H9 (cell line): ENCODE results near the gene CUL4A. TPM values are rescaled to one million over a fixed set of nuclear protein-coding genes. Genes with fewer than 3 reads are reported as not detected.

Experiments
- DNase-seq: peaks from one replicate; pipeline ENCODE4 v3.0.0-alpha.2; 2017
- H2AFZ ChIP-seq: one replicate; pipeline ENCODE4 v1.6.1; 2013; ENCODE audit warnings: mild to moderate bottlenecking, low read length, control low read depth, moderate library complexity
- H2AK5ac ChIP-seq: 2 replicates; pipeline ENCODE4 v1.6.1; 2013; ENCODE audit warnings: low read length, control low read depth, mixed read lengths; ENCODE audit not compliant: insufficient read length
- H2BK120ac ChIP-seq: one replicate; pipeline ENCODE4 v1.6.1; 2013; ENCODE audit warnings: low read depth, mild to moderate bottlenecking, low read length, control low read depth, inconsistent platforms; ENCODE audit not compliant: poor library complexity, severe bottlenecking
- H2BK12ac ChIP-seq: 2 replicates; pipeline ENCODE4 v1.6.1; 2013; ENCODE audit warnings: low read length, control low read depth, mixed read lengths, low read depth; ENCODE audit not compliant: insufficient read length
- H2BK15ac ChIP-seq: 2 replicates; pipeline ENCODE4 v1.6.1; 2013; ENCODE audit warnings: low read depth, low read length, control low read depth
- H2BK20ac ChIP-seq: one replicate; pipeline ENCODE4 v1.6.1; 2013; ENCODE audit warnings: low read depth, mild to moderate bottlenecking, low read length, control low read depth, inconsistent platforms; ENCODE audit not compliant: poor library complexity, severe bottlenecking
- H2BK5ac ChIP-seq: 2 replicates; pipeline ENCODE4 v1.6.1; 2013; ENCODE audit warnings: low read length, control low read depth, mixed read lengths; ENCODE audit not compliant: insufficient read length
- H3K14ac ChIP-seq: 2 replicates; pipeline ENCODE4 v1.6.1; 2013; ENCODE audit warnings: low read length, control low read depth; ENCODE audit not compliant: insufficient read depth
- H3K18ac ChIP-seq: 2 replicates; pipeline ENCODE4 v1.6.1; 2013; ENCODE audit warnings: low read depth, mild to moderate bottlenecking, mixed read lengths, low read length, control low read depth; ENCODE audit not compliant: insufficient read length
- H3K23ac ChIP-seq: 2 replicates; pipeline ENCODE4 v1.6.1; 2013; ENCODE audit warnings: low read length, control low read depth, mixed read lengths, low read depth; ENCODE audit not compliant: insufficient read length
- H3K23me2 ChIP-seq: 2 replicates; pipeline ENCODE4 v1.6.1; 2013; ENCODE audit warnings: low read depth, mild to moderate bottlenecking, mixed read lengths, low read length, control low read depth; ENCODE audit not compliant: insufficient read length, poor library complexity, severe bottlenecking
- H3K27ac ChIP-seq: 2 replicates; pipeline ENCODE4 v1.5.1; 2013; ENCODE audit warnings: low read length, control low read depth, mixed read lengths, low read depth; ENCODE audit not compliant: insufficient read length
- H3K27me3 ChIP-seq: 2 replicates; pipeline ENCODE4 v1.6.1; 2013; ENCODE audit warnings: low read length, control low read depth, inconsistent platforms; ENCODE audit not compliant: insufficient read depth
- H3K4ac ChIP-seq: 2 replicates; pipeline ENCODE4 v1.6.1; 2013; ENCODE audit warnings: low read depth, mild to moderate bottlenecking, control low read depth, inconsistent platforms, low read length, moderate library complexity
- H3K4me1 ChIP-seq: 2 replicates; pipeline ENCODE4 v1.6.1; 2013; ENCODE audit warnings: low read length, control low read depth, inconsistent platforms; ENCODE audit not compliant: insufficient read depth
- H3K4me2 ChIP-seq: 2 replicates; pipeline ENCODE4 v1.6.1; 2013; ENCODE audit warnings: low read length, control low read depth, mixed read lengths; ENCODE audit not compliant: insufficient read length, insufficient read depth
- H3K56ac ChIP-seq: 2 replicates; pipeline ENCODE4 v1.6.1; 2013; ENCODE audit warnings: low read depth, mild to moderate bottlenecking, mixed read lengths, low read length, control low read depth; ENCODE audit not compliant: insufficient read length
- H3K79me1 ChIP-seq: 2 replicates; pipeline ENCODE4 v1.6.1; 2013; ENCODE audit warnings: low read depth, mild to moderate bottlenecking, moderate library complexity, low read length, control low read depth, inconsistent platforms; ENCODE audit not compliant: insufficient read depth, poor library complexity, severe bottlenecking
- H3K79me2 ChIP-seq: 2 replicates; pipeline ENCODE4 v1.6.1; 2013; ENCODE audit warnings: low read length, control low read depth, inconsistent platforms; ENCODE audit not compliant: insufficient read depth
- H3K9ac ChIP-seq: 2 replicates; pipeline ENCODE4 v1.6.1; 2013; ENCODE audit warnings: low read length, control low read depth, mixed read lengths; ENCODE audit not compliant: insufficient read length; ENCODE audit errors: extremely low read depth
- H3K9me3 ChIP-seq: one replicate; pipeline ENCODE4 v1.6.1; 2013; ENCODE audit warnings: low read depth, low read length, inconsistent platforms; ENCODE audit not compliant: control insufficient read depth
- H3T11ph ChIP-seq: one replicate; pipeline ENCODE4 v1.6.1; 2013; ENCODE audit warnings: mild to moderate bottlenecking, low read length, control low read depth, inconsistent platforms
- H4K20me1 ChIP-seq: one replicate; pipeline ENCODE4 v1.6.1; 2013; ENCODE audit not compliant: control insufficient read depth, insufficient read length, insufficient read depth
- H4K5ac ChIP-seq: 2 replicates; pipeline ENCODE4 v1.6.1; 2013; ENCODE audit warnings: low read depth, mild to moderate bottlenecking, mixed read lengths, low read length, control low read depth; ENCODE audit not compliant: insufficient read length
- H4K8ac ChIP-seq: replicated peaks from 2 replicates; pipeline ENCODE4 v1.6.1; 2013; ENCODE audit warnings: low read length, control low read depth, mixed read lengths, low read depth; ENCODE audit not compliant: insufficient read length
- H4K91ac ChIP-seq: 2 replicates; pipeline ENCODE4 v1.6.1; 2013; ENCODE audit warnings: low read depth, mild to moderate bottlenecking, moderate library complexity, mixed read lengths, low read length, control low read depth; ENCODE audit not compliant: insufficient read length
- H3K27ac Mint-ChIP-seq, 3 experiments: 2 replicates in 2 of 3; 3 replicates in 1 of 3; pipeline ENCODE4 v1.8.0; 2020 to 2021; ENCODE audit warnings: mixed read lengths in 3 of 3, mild to moderate bottlenecking in 1 of 3, moderate library complexity in 1 of 3
- H3K27me3 Mint-ChIP-seq: 2 replicates; pipeline ENCODE4 v1.8.0; 2021; ENCODE audit warnings: low read depth, mild to moderate bottlenecking, moderate library complexity, mixed read lengths
- H3K36me3 Mint-ChIP-seq, 3 experiments: 2 replicates in 2 of 3; 3 replicates in 1 of 3; pipeline ENCODE4 v1.8.0; 2020 to 2021; ENCODE audit warnings: low read depth in 3 of 3, mixed read lengths in 3 of 3; ENCODE audit not compliant: insufficient read depth in 1 of 3
- H3K4me1 Mint-ChIP-seq, 2 experiments: 2 replicates each; pipeline ENCODE4 v1.8.0; 2020; ENCODE audit warnings: mixed read lengths in 2 of 2
- H3K4me3 Mint-ChIP-seq, 2 experiments: 2 replicates in 1 of 2; 3 replicates in 1 of 2; pipeline ENCODE4 v1.8.0; 2020 to 2021; ENCODE audit warnings: mild to moderate bottlenecking in 2 of 2, mixed read lengths in 2 of 2, moderate library complexity in 1 of 2
- H3K9me3 Mint-ChIP-seq, 2 experiments: 2 replicates in 1 of 2; 3 replicates in 1 of 2; pipeline ENCODE4 v1.8.0; 2020; ENCODE audit warnings: mild to moderate bottlenecking in 2 of 2, mixed read lengths in 2 of 2, moderate library complexity in 1 of 2
- WGBS: extraction: QIAGEN DNeasy Blood & Tissue Kit; methylation state at CpG from one replicate; pipeline ENCODE4 v1.1.7; 2013; ENCODE audit warnings: missing lambda C conversion rate, low lambda C conversion rate, mixed read lengths; ENCODE audit not compliant: insufficient read length; ENCODE audit errors: extremely low coverage; 5-methylcytosine and 5-hydroxymethylcytosine counted together
- total RNA-seq: library from RNA; stranded (reverse); gene quantifications from 2 replicates; pipeline ENCODE4 v1.2.1, GENCODE V29; 2021
- TF ChIP-seq, protein P1 (sequence below): fragments of 200-600 bp; sonication (generic); conservative IDR thresholded peaks from 3 replicates; pipeline ENCODE4 v1.8.0; 2021; ENCODE audit warnings: antibody characterized with exemption, mild to moderate bottlenecking

Gene CUL4A
- total RNA-seq, 1 experiment from 2014 or later = 97.9 TPM

DNA sequence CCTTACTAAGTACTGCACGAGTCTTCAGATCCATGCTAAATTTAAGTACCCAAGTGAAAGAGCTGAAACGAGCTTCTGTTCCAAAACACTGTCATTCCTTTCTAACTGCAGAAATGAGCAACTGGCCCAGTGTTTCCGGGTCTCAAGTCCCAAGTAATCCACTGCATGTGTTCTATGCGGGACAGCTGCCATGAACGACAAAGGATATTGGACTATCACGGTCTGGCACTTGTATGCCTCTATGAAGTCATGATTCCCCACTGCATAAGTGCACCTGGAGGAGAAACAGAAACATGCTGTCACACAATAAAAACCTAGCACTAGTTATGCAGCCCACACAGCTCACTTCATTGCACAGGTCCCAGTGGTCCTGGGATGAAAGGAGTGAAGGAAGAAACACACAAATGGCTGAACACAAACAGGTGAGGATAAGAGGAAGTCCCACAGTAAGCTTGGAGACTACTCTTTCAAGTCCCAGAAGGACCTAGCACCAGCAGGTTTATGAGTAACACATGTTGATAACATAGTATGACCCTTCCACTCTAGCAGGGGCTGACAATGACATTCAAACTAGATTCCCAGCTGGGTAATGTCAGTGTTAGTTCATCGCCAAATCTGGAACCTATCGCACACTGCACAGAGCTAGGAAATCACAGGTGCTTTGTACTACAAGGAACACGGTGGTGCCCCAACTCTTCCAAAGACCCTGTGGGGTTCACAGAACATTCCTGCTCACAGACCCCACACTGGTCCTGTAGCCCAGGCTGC, 12.3 kb upstream of the CUL4A start:
- no peaks in the 10 kb centered on the region for H3K4me1 Mint-ChIP-seq

More for the DNA sequence above, 12.3 kb upstream of the CUL4A start:
- Mint-ChIP-seq H3K27me3 (no peaks in the 10 kb centered on the region), H3K27ac (no peak overlapping the region), H3K9me3 (no peaks in the 10 kb centered on the region), H3K4me3 (no peak overlapping the region), H3K36me3 (peaks cover 40 to 74% (median 62%) of the 10 kb centered on the region in 3 experiments; a peak in 6 of 7 replicates)
- H3K27ac ChIP-seq = no peak overlapping the region
- no peak overlapping the region for H3K18ac ChIP-seq
- H3K23ac ChIP-seq = no peak overlapping the region
- no peaks in the 10 kb centered on the region for H3K23me2 ChIP-seq
- H4K8ac ChIP-seq = no peak overlapping the region
- H4K5ac ChIP-seq = no peak overlapping the region
- no peak for DNase-seq
- H4K91ac ChIP-seq = no peak overlapping the region
- no peaks in the 10 kb centered on the region for H4K20me1 ChIP-seq
- no peaks in the 10 kb centered on the region for H3K4me1 ChIP-seq
- H3K79me2 ChIP-seq = peaks cover 6% of the 10 kb centered on the region; the same call in 1 of the 2 replicates
- H3T11ph ChIP-seq = no peak overlapping the region
- H2BK120ac ChIP-seq = no peak overlapping the region
- no peak overlapping the region for H3K4me2 ChIP-seq
- H3K9me3 ChIP-seq = no peaks in the 10 kb centered on the region
- no peak overlapping the region for H2BK15ac ChIP-seq
- H3K56ac ChIP-seq = no peak overlapping the region
- no peak overlapping the region for H3K4ac ChIP-seq
- WGBS = no CpG with 5 or more reads among the region's 9 CpGs
- H2BK12ac ChIP-seq = no peak overlapping the region
- no peak overlapping the region for H2BK5ac ChIP-seq
- no peak overlapping the region for H2BK20ac ChIP-seq
- H2AFZ ChIP-seq = no peak overlapping the region
- TF ChIP-seq, protein P1, sequence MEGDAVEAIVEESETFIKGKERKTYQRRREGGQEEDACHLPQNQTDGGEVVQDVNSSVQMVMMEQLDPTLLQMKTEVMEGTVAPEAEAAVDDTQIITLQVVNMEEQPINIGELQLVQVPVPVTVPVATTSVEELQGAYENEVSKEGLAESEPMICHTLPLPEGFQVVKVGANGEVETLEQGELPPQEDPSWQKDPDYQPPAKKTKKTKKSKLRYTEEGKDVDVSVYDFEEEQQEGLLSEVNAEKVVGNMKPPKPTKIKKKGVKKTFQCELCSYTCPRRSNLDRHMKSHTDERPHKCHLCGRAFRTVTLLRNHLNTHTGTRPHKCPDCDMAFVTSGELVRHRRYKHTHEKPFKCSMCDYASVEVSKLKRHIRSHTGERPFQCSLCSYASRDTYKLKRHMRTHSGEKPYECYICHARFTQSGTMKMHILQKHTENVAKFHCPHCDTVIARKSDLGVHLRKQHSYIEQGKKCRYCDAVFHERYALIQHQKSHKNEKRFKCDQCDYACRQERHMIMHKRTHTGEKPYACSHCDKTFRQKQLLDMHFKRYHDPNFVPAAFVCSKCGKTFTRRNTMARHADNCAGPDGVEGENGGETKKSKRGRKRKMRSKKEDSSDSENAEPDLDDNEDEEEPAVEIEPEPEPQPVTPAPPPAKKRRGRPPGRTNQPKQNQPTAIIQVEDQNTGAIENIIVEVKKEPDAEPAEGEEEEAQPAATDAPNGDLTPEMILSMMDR = no peak
- no peak overlapping the region for H3K9ac ChIP-seq
- no peaks in the 10 kb centered on the region for H3K27me3 ChIP-seq
- peaks cover 7% of the 10 kb centered on the region for H3K79me1 ChIP-seq
- H3K14ac ChIP-seq = no peak overlapping the region
- H2AK5ac ChIP-seq = no peak overlapping the region
